KMS-11 (cell line): Measurements from ENCODE around the gene GUF1.

Experiments used
- H2AFZ ChIP-seq: fragments of 200-600 bp; sonication (generic); 2 replicates; pipeline ENCODE4 v1.6.1; 2016; ENCODE audit warnings: antibody characterized with exemption, mixed run types, low read depth
- H3K27ac ChIP-seq: fragments of 200-600 bp; sonication (generic); 2 replicates; pipeline ENCODE4 v1.6.1; 2016; ENCODE audit warnings: mild to moderate bottlenecking, mixed run types
- H3K27me3 ChIP-seq: fragments of 200-600 bp; sonication (generic); 2 replicates; pipeline ENCODE4 v1.6.1; 2017; ENCODE audit warnings: mild to moderate bottlenecking, low read depth, mixed run types, moderate library complexity; ENCODE audit not compliant: insufficient read depth
- H3K36me3 ChIP-seq: fragments of 200-600 bp; sonication (generic); 2 replicates; pipeline ENCODE4 v1.6.1; 2017; ENCODE audit warnings: mild to moderate bottlenecking, mixed run types; ENCODE audit not compliant: insufficient read depth
- H3K4me1 ChIP-seq: fragments of 200-600 bp; sonication (generic); 2 replicates; pipeline ENCODE4 v1.6.1; 2016; ENCODE audit warnings: mild to moderate bottlenecking, low read depth, mixed run types; ENCODE audit not compliant: poor library complexity, severe bottlenecking
- H3K4me2 ChIP-seq: fragments of 200-600 bp; sonication (generic); 2 replicates; pipeline ENCODE4 v1.7.0; 2016; ENCODE audit warnings: mild to moderate bottlenecking, mixed run types
- H3K4me3 ChIP-seq: fragments of 200-600 bp; sonication (generic); IDR thresholded peaks from 2 replicates; pipeline ENCODE4 v1.6.1; 2017; ENCODE audit warnings: low read depth, low read length, mixed read lengths; ENCODE audit not compliant: insufficient read depth
- H3K79me2 ChIP-seq: fragments of 200-600 bp; sonication (generic); 2 replicates; pipeline ENCODE4 v1.6.1; 2016; ENCODE audit warnings: low read depth, mixed run types; ENCODE audit not compliant: insufficient read depth
- H3K9ac ChIP-seq: fragments of 200-600 bp; sonication (generic); 2 replicates; pipeline ENCODE4 v1.6.1; 2016; ENCODE audit warnings: mild to moderate bottlenecking, mixed run types
- H4K20me1 ChIP-seq: fragments of 200-600 bp; sonication (generic); 2 replicates; pipeline ENCODE4 v1.6.1; 2016; ENCODE audit warnings: mild to moderate bottlenecking, mixed run types; ENCODE audit not compliant: insufficient read depth
- CTCF ChIP-seq: fragments of 200-600 bp; sonication (generic); conservative IDR thresholded peaks from 2 replicates; pipeline ENCODE4 v1.6.1; 2017; ENCODE audit warnings: low read depth, mild to moderate bottlenecking, antibody characterized with exemption, low read length, moderate library complexity, mixed read lengths

GUF1 gene

GRCh38 chr4:44638091-44638490, 40.1 kb upstream of the GUF1 start:
- Histone ChIP-seq H3K27ac (no peak overlapping the region), H3K79me2 (no peaks in the 10 kb centered on the region), H3K4me3 (no peak overlapping the region), H2AFZ (no peak overlapping the region), H3K4me1 (no peaks in the 10 kb centered on the region), H3K4me2 (no peak overlapping the region), H3K36me3 (no peaks in the 10 kb centered on the region), H3K9ac (no peak overlapping the region), H3K27me3 (no peaks in the 10 kb centered on the region), H4K20me1 (no peaks in the 10 kb centered on the region)
- TF ChIP-seq CTCF, result no peak

- no peaks in the 10 kb centered on the region for H3K4me1 ChIP-seq
- no peak overlapping the region for H3K4me3 ChIP-seq
- H2AFZ ChIP-seq, result no peak overlapping the region
- H3K9ac ChIP-seq, result no peak overlapping the region
- H3K27ac ChIP-seq, result no peak overlapping the region
- no peaks in the 10 kb centered on the region for H4K20me1 ChIP-seq
- no peak for TF ChIP-seq CTCF
- no peaks in the 10 kb centered on the region for H3K36me3 ChIP-seq
- H3K4me2 ChIP-seq, result no peak overlapping the region
- H3K79me2 ChIP-seq, result no peaks in the 10 kb centered on the region
- no peaks in the 10 kb centered on the region for H3K27me3 ChIP-seq
Measured at GRCh38 chr4:44646151-44646550, 32.1 kb upstream of the GUF1 start.

- H3K4me3 ChIP-seq, result no peak within 1 kb of the TSS
- no peak for TF ChIP-seq CTCF
Measured at GRCh38 chr4:44651425-44651824, 26.8 kb upstream of the GUF1 start, which contains the start of gene YIPF7. Gene YIPF7, minus strand, starts transcription at chr4:44651625. Its CDS starts 1,525 bp downstream, at chr4:44650100.

GRCh38 chr4:44652002-44652401, 26.2 kb upstream of the GUF1 start:
- H3K4me3 ChIP-seq, result no peak overlapping the region
- no peak for TF ChIP-seq CTCF
- H2AFZ ChIP-seq, result no peak overlapping the region

More at GRCh38 chr4:44651425-44651824, 26.8 kb upstream of the GUF1 start, which contains the start of gene YIPF7:
- Histone ChIP-seq H4K20me1 (no peaks in the 10 kb centered on the region), H3K27me3 (no peaks in the 10 kb centered on the region), H3K36me3 (no peaks in the 10 kb centered on the region), H3K4me2 (no peak within 1 kb of the TSS), H3K9ac (no peak within 1 kb of the TSS), H3K4me1 (no peaks in the 10 kb centered on the region), H3K79me2 (no peaks in the 10 kb centered on the region), H2AFZ (no peak within 1 kb of the TSS), H3K27ac (no peak within 1 kb of the TSS)

GRCh38 chr4:44660396-44660795, 17.8 kb upstream of the GUF1 start:
- H3K4me2 ChIP-seq, result no peak overlapping the region
- H3K36me3 ChIP-seq, result no peaks in the 10 kb centered on the region
- no peak for TF ChIP-seq CTCF
- no peak overlapping the region for H3K4me3 ChIP-seq
- H3K27ac ChIP-seq, result no peak overlapping the region
- no peak overlapping the region for H3K9ac ChIP-seq
- no peaks in the 10 kb centered on the region for H3K4me1 ChIP-seq
- no peaks in the 10 kb centered on the region for H3K79me2 ChIP-seq
- H3K27me3 ChIP-seq, result no peaks in the 10 kb centered on the region
- H2AFZ ChIP-seq, result no peak overlapping the region
- H4K20me1 ChIP-seq, result no peaks in the 10 kb centered on the region

More at GRCh38 chr4:44652002-44652401, 26.2 kb upstream of the GUF1 start:
- Histone ChIP-seq H3K27ac (no peak overlapping the region), H3K9ac (no peak overlapping the region), H3K27me3 (no peaks in the 10 kb centered on the region), H3K79me2 (no peaks in the 10 kb centered on the region), H3K4me1 (no peaks in the 10 kb centered on the region), H3K36me3 (no peaks in the 10 kb centered on the region), H4K20me1 (no peaks in the 10 kb centered on the region), H3K4me2 (no peak overlapping the region)
